Neural cell (in vitro differentiated cells): ENCODE measurements around the gene ATP6V1B1. TPM values are rescaled to one million over a fixed set of nuclear protein-coding genes. Genes with fewer than 3 reads are reported as not detected.

Experiments
- H2AFZ ChIP-seq: fragments of 200-600, 300-800 bp; sonication (generic), shearing (Covaris generic); 2 replicates; pipeline ENCODE4 v1.6.0; 2014; ENCODE audit warnings: low read depth, mild to moderate bottlenecking, antibody characterized with exemption, low read length, moderate library complexity
- H3F3A ChIP-seq: fragments of 200-600 bp; shearing (Covaris generic); 2 replicates; pipeline ENCODE4 v1.6.1; 2016; ENCODE audit warnings: mild to moderate bottlenecking, moderate library complexity, mixed read lengths, antibody characterized with exemption, low read length; ENCODE audit not compliant: insufficient read depth, poor library complexity, severe bottlenecking
- H3K27ac ChIP-seq: fragments of 200-600, 300-800 bp; sonication (generic), shearing (Covaris generic); 2 replicates; pipeline ENCODE4 v1.5.1; 2014; ENCODE audit warnings: mild to moderate bottlenecking, low read length, moderate library complexity
- H3K27me3 ChIP-seq: fragments of 300-800, 200-600 bp; sonication (generic), shearing (Covaris generic); 2 replicates; pipeline ENCODE4 v1.6.0; 2014; ENCODE audit warnings: mild to moderate bottlenecking, low read depth, low read length, moderate library complexity; ENCODE audit not compliant: insufficient read depth
- H3K36me3 ChIP-seq: fragments of 300-800, 200-600 bp; sonication (generic), shearing (Covaris generic); 2 replicates; pipeline ENCODE4 v1.5.1; 2014; ENCODE audit warnings: mild to moderate bottlenecking, antibody characterized with exemption, low read length, moderate library complexity; ENCODE audit not compliant: insufficient read depth
- H3K4me2 ChIP-seq: fragments of 300-800, 200-600 bp; sonication (generic), shearing (Covaris generic); 2 replicates; pipeline ENCODE4 v1.6.0; 2014; ENCODE audit warnings: mild to moderate bottlenecking, low read length
- H3K4me3 ChIP-seq: fragments of 300-800, 200-600 bp; sonication (generic), shearing (Covaris generic); 2 replicates; pipeline ENCODE4 v1.5.1; 2014; ENCODE audit warnings: mild to moderate bottlenecking, low read length, moderate library complexity
- H3K79me2 ChIP-seq: fragments of 200-600 bp; shearing (Covaris generic); replicated peaks from 2 replicates; pipeline ENCODE4 v1.6.0; 2014; ENCODE audit warnings: mild to moderate bottlenecking, low read length, moderate library complexity; ENCODE audit not compliant: insufficient read depth
- H3K9ac ChIP-seq: fragments of 300-800, 200-600 bp; sonication (generic), shearing (Covaris generic); 2 replicates; pipeline ENCODE4 v1.6.1; 2016; ENCODE audit warnings: mild to moderate bottlenecking, low read length, mixed read lengths
- H3K9me2 ChIP-seq: fragments of 200-600 bp; shearing (Covaris generic); 2 replicates; pipeline ENCODE4 v1.6.1; 2016; ENCODE audit warnings: mild to moderate bottlenecking, low read length, mixed read lengths; ENCODE audit not compliant: insufficient read depth
- H3K9me3 ChIP-seq: fragments of 200-600, 300-800 bp; sonication (generic), shearing (Covaris generic); 2 replicates; pipeline ENCODE4 v1.6.1; 2016; ENCODE audit warnings: mild to moderate bottlenecking, mixed run types, low read length, moderate library complexity, mixed read lengths
- H4K20me1 ChIP-seq: fragments of 200-600 bp; shearing (Covaris generic); 2 replicates; pipeline ENCODE4 v1.6.1; 2016; ENCODE audit warnings: mild to moderate bottlenecking, mixed run types; ENCODE audit not compliant: insufficient read depth
- CTCF ChIP-seq: fragments of 450-650 bp; IDR thresholded peaks from 2 replicates; pipeline ENCODE4 v1.5.1; 2014; ENCODE audit warnings: antibody characterized with exemption, mild to moderate bottlenecking, moderate library complexity; ENCODE audit not compliant: poor library complexity, severe bottlenecking
- EP300 ChIP-seq: fragments of 450-650 bp; conservative IDR thresholded peaks from 2 replicates; pipeline ENCODE4 v1.6.1; 2014; ENCODE audit warnings: antibody characterized with exemption, mild to moderate bottlenecking, moderate library complexity; ENCODE audit not compliant: poor library complexity, severe bottlenecking
- EZH2 ChIP-seq: fragments of 200-600, 300-800 bp; shearing (Covaris generic), sonication (generic); IDR thresholded peaks from 2 replicates; pipeline ENCODE4 v1.6.1; 2014; ENCODE audit warnings: antibody characterized with exemption, low read length, borderline replicate concordance, mild to moderate bottlenecking; ENCODE audit not compliant: insufficient read depth, poor library complexity, severe bottlenecking
- MXI1 ChIP-seq: fragments of 450-650 bp; conservative IDR thresholded peaks from 2 replicates; pipeline ENCODE4 v1.6.1; 2014; ENCODE audit warnings: antibody characterized with exemption, mild to moderate bottlenecking; ENCODE audit not compliant: poor library complexity, severe bottlenecking
- POLR2AphosphoS5 ChIP-seq: IDR thresholded peaks from 2 replicates; pipeline ENCODE4 v1.6.1; 2012
- RAD21 ChIP-seq: fragments of 450-650 bp; conservative IDR thresholded peaks from 2 replicates; pipeline ENCODE4 v1.6.1; 2014; ENCODE audit warnings: antibody characterized with exemption, mild to moderate bottlenecking, moderate library complexity
- SMC3 ChIP-seq: fragments of 450-650 bp; conservative IDR thresholded peaks from 2 replicates; pipeline ENCODE4 v1.6.1; 2014; ENCODE audit warnings: antibody characterized with exemption, mild to moderate bottlenecking, moderate library complexity; ENCODE audit not compliant: poor library complexity
- TAF1 ChIP-seq: IDR thresholded peaks from 2 replicates; pipeline ENCODE4 v1.6.1; 2012; ENCODE audit warnings: low read depth
- polyA plus RNA-seq: library from polyadenylated mRNA; depleted of rRNA; stranded (reverse); fragments of >200 nt; gene quantifications from 2 replicates; pipeline ENCODE4 v1.2.3, GENCODE V29; 2014
- TF ChIP-seq, protein P1 (sequence below): IDR thresholded peaks from 2 replicates; pipeline ENCODE4 v1.6.1; 2012; ENCODE audit warnings: borderline replicate concordance

ATP6V1B1 gene
- polyA plus RNA-seq, 1 donor from 2014 or later, result 0.12 TPM

GRCh38 chr2:70988726-70989648 lies 53.3 kb downstream of the ATP6V1B1 start:
- Histone ChIP-seq H2AFZ (no peak overlapping the region), H3K36me3 (peaks cover 8% of the 10 kb centered on the region), H3K9me2 (no peaks in the 10 kb centered on the region), H3K27ac (no peak overlapping the region), H3K4me2 (no peak overlapping the region), H3K79me2 (peaks cover 14% of the 10 kb centered on the region), H4K20me1 (no peaks in the 10 kb centered on the region), H3K4me3 (no peak overlapping the region), H3F3A (no peaks in the 10 kb centered on the region), H3K9me3 (no peaks in the 10 kb centered on the region), H3K27me3 (no peaks in the 10 kb centered on the region), H3K9ac (no peak overlapping the region)
- TF ChIP-seq TAF1 (no peak), RAD21 (no peak), CTCF (no peak), POLR2AphosphoS5 (no peak), MXI1 (no peak), EZH2 (no peak), EP300 (no peak), SMC3 (no peak)
- TF ChIP-seq, protein P1, sequence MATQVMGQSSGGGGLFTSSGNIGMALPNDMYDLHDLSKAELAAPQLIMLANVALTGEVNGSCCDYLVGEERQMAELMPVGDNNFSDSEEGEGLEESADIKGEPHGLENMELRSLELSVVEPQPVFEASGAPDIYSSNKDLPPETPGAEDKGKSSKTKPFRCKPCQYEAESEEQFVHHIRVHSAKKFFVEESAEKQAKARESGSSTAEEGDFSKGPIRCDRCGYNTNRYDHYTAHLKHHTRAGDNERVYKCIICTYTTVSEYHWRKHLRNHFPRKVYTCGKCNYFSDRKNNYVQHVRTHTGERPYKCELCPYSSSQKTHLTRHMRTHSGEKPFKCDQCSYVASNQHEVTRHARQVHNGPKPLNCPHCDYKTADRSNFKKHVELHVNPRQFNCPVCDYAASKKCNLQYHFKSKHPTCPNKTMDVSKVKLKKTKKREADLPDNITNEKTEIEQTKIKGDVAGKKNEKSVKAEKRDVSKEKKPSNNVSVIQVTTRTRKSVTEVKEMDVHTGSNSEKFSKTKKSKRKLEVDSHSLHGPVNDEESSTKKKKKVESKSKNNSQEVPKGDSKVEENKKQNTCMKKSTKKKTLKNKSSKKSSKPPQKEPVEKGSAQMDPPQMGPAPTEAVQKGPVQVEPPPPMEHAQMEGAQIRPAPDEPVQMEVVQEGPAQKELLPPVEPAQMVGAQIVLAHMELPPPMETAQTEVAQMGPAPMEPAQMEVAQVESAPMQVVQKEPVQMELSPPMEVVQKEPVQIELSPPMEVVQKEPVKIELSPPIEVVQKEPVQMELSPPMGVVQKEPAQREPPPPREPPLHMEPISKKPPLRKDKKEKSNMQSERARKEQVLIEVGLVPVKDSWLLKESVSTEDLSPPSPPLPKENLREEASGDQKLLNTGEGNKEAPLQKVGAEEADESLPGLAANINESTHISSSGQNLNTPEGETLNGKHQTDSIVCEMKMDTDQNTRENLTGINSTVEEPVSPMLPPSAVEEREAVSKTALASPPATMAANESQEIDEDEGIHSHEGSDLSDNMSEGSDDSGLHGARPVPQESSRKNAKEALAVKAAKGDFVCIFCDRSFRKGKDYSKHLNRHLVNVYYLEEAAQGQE, result no peak

DNA sequence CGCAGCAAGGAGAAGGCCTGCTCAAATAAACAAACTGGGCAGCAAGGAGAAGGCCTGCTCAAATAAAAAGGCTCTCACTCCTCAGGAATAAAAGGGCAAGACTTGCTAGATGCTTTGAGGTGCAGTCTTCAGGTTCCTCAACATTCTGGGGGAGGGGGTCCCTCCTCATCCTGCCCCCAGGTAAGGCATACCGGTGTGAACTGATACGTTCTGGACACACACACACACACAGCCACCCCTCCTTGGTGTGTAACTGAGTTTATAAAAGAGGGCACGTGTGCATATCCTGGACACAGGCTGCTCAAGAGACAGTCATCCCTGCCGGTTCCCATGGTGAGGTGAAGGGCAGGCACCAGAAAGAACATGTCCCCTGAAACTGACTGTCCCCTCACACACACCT lies 54.5 kb downstream of the ATP6V1B1 start:
- TF ChIP-seq SMC3 (no peak), TAF1 (no peak), EZH2 (no peak), MXI1 (no peak)
- TF ChIP-seq, protein P1, result no peak
- H3K36me3 ChIP-seq, result peaks cover 8% of the 10 kb centered on the region
- H3K27ac ChIP-seq, result no peak overlapping the region

More for the DNA sequence above, 54.5 kb downstream of the ATP6V1B1 start:
- Histone ChIP-seq H3K79me2 (peaks cover 17% of the 10 kb centered on the region), H3F3A (no peaks in the 10 kb centered on the region), H4K20me1 (no peaks in the 10 kb centered on the region), H3K4me3 (no peak overlapping the region), H3K9me3 (no peaks in the 10 kb centered on the region), H3K27me3 (no peaks in the 10 kb centered on the region), H3K9ac (no peak overlapping the region), H3K9me2 (no peaks in the 10 kb centered on the region), H3K4me2 (no peak overlapping the region), H2AFZ (no peak overlapping the region)
